Common myeloid progenitor, CD34-positive (primary cell): ENCODE data around the gene COG2.
A peak's percentile ranks its signal among the peaks of the same experiment; 100 is the strongest.

Source experiments
- CTCF ChIA-PET: fragments of 350-600 bp; sonication (Branson Sonifier 250); formaldehyde crosslinking; loops from one replicate; lab custom pipeline; 2021; ENCODE audit warnings: antibody characterized with exemption; lab: Charles Lee
- POLR2A ChIA-PET: fragments of 350-600 bp; sonication (Branson Sonifier 250); formaldehyde crosslinking; loops from one replicate; lab custom pipeline; 2021; ENCODE audit warnings: antibody characterized with exemption; lab: Charles Lee
- DNase-seq, 3 donors: peaks; one replicate each; pipeline versions ENCODE4 v3.0.0 to v3.0.0-alpha.2; 2013
- H3K27ac ChIP-seq, 2 experiments: 1 replicate in 1 of 2; 2 replicates in 1 of 2; pipeline ENCODE4 v1.7.0; 2013; ENCODE audit warnings: inconsistent platforms in 2 of 2, low read length in 2 of 2, mild to moderate bottlenecking in 2 of 2, low read depth in 1 of 2, moderate library complexity in 1 of 2; ENCODE audit not compliant: severe bottlenecking in 2 of 2, insufficient read depth in 1 of 2, poor library complexity in 1 of 2
- H3K27me3 ChIP-seq, 5 experiments: replicated peaks in 2 of 5; 1 replicate in 3 of 5; 2 replicates in 2 of 5; pipeline versions ENCODE4 v1.6.1 to v1.7.0; 2013; ENCODE audit warnings: low read length in 4 of 5, mild to moderate bottlenecking in 2 of 5, moderate library complexity in 2 of 5, inconsistent platforms in 1 of 5; ENCODE audit not compliant: insufficient read depth in 5 of 5, control insufficient read depth in 4 of 5
- H3K36me3 ChIP-seq, 4 experiments: 1 replicate in 2 of 4; 2 replicates in 2 of 4; pipeline versions ENCODE4 v1.6.1 to v1.7.0; 2013; ENCODE audit warnings: low read length in 3 of 4, control low read depth in 1 of 4, mild to moderate bottlenecking in 1 of 4; ENCODE audit not compliant: control insufficient read depth in 4 of 4, insufficient read depth in 4 of 4
- H3K4me1 ChIP-seq, 4 experiments: 1 replicate in 3 of 4; 2 replicates in 1 of 4; pipeline versions ENCODE4 v1.6.1 to v1.7.1; 2013; ENCODE audit warnings: low read length in 3 of 4, mild to moderate bottlenecking in 3 of 4, control low read depth in 1 of 4, inconsistent platforms in 1 of 4, moderate library complexity in 1 of 4; ENCODE audit not compliant: control insufficient read depth in 4 of 4, insufficient read depth in 4 of 4; ENCODE audit errors: control extremely low read depth in 1 of 4
- H3K4me3 ChIP-seq, 7 experiments: 1 replicate in 4 of 7; 2 replicates in 3 of 7; pipeline versions ENCODE4 v1.5.1 to v1.7.0; 2013; ENCODE audit warnings: mild to moderate bottlenecking in 7 of 7, low read length in 6 of 7, moderate library complexity in 6 of 7, inconsistent platforms in 2 of 7, low read depth in 2 of 7, control low read depth in 1 of 7; ENCODE audit not compliant: insufficient read depth in 4 of 7, control insufficient read depth in 1 of 7; ENCODE audit errors: extremely low read depth in 1 of 7
- H3K9me3 ChIP-seq, 5 experiments: 1 replicate in 4 of 5; 2 replicates in 1 of 5; pipeline versions ENCODE4 v1.6.1 to v1.7.1; 2013; ENCODE audit warnings: low read length in 4 of 5, mild to moderate bottlenecking in 2 of 5, inconsistent platforms in 1 of 5, low read depth in 1 of 5, moderate library complexity in 1 of 5; ENCODE audit not compliant: control insufficient read depth in 4 of 5, insufficient read depth in 2 of 5; ENCODE audit errors: control extremely low read depth in 1 of 5
- WGBS: methylation state at CpG from one replicate; pipeline ENCODE4 v1.1.5; 2013; ENCODE audit not compliant: insufficient coverage; 5-methylcytosine and 5-hydroxymethylcytosine counted together

Gene COG2

GRCh38 chr1:230636575-230637148 is 5.6 kb upstream of the COG2 start:
- H3K36me3 ChIP-seq = no peaks in the 10 kb centered on the region
- WGBS = 85% methylated on average over 6 of the region's 7 CpGs
- H3K4me3 ChIP-seq = no peak overlapping the region

GRCh38 chr1:230639714-230640209 is 2.5 kb upstream of the COG2 start:
- H3K4me1 ChIP-seq = peaks cover 14 to 30% (median 25%) of the 10 kb centered on the region in 4 experiments
- 95% methylated on average over 4 of the region's 5 CpGs for WGBS
- CTCF ChIA-PET = no interaction called here

More at GRCh38 chr1:230636575-230637148, 5.6 kb upstream of the COG2 start:
- ChIA-PET POLR2A (interaction anchor here (0.7 kb wide), 1 partner anchor 1122 kb away, joined by 3 read pairs; no protein-coding TSS in a partner anchor), CTCF (no interaction called here)
- H3K27ac ChIP-seq = no peak overlapping the region
- peaks cover 10 to 35% (median 14%) of the 10 kb centered on the region in 5 experiments for H3K27me3 ChIP-seq
- H3K4me1 ChIP-seq = peaks cover under 1 to 7% (median 4%) of the 10 kb centered on the region in 4 experiments
- DNase-seq = no peak
- no peaks in the 10 kb centered on the region for H3K9me3 ChIP-seq

GRCh38 chr1:230641346-230641745 is 935 bp upstream of the COG2 start:
- peaks cover 0 to 6% (median under 1%) of the 10 kb centered on the region in 4 experiments for H3K36me3 ChIP-seq
- CTCF ChIA-PET = interaction anchor here (0.9 to 1.3 kb wide), 3 partner anchors 12 to 22 kb away, joined by 3 read pairs; no protein-coding TSS in a partner anchor
- POLR2A ChIA-PET = no interaction called here
- H3K4me3 ChIP-seq = peak overlapping the region in 6 of 7 experiments; percentile 66 to 96 (median 86)
- H3K4me1 ChIP-seq = peaks cover 14 to 30% (median 25%) of the 10 kb centered on the region in 4 experiments
- WGBS = 32% methylated on average over 5 of the region's 6 CpGs
- H3K9me3 ChIP-seq = no peaks in the 10 kb centered on the region
- no peak overlapping the region for H3K27ac ChIP-seq
- DNase-seq = peak in 1 of 3 donors; percentile 13
- peaks cover 8 to 34% (median 14%) of the 10 kb centered on the region in 5 experiments for H3K27me3 ChIP-seq

More at GRCh38 chr1:230639714-230640209, 2.5 kb upstream of the COG2 start:
- H3K4me3 ChIP-seq = no peak overlapping the region
- POLR2A ChIA-PET = no interaction called here
- H3K27me3 ChIP-seq = peaks cover 8 to 35% (median 14%) of the 10 kb centered on the region in 5 experiments
- DNase-seq = no peak
- no peaks in the 10 kb centered on the region for H3K36me3 ChIP-seq
- H3K27ac ChIP-seq = no peak overlapping the region
- no peaks in the 10 kb centered on the region for H3K9me3 ChIP-seq

- ChIA-PET POLR2A (no interaction called here), CTCF (interaction anchor here (0.6 to 1.3 kb wide), 4 partner anchors 8 to 22 kb away, joined by 3 to 4 read pairs (median 3); no protein-coding TSS in a partner anchor)
- Histone ChIP-seq H3K27me3 (peaks cover 8 to 30% (median 14%) of the 10 kb centered on the region in 5 experiments), H3K36me3 (peaks cover 0 to 9% (median 3%) of the 10 kb centered on the region in 4 experiments), H3K27ac (no peak overlapping the region), H3K4me3 (peak overlapping the region; percentile 66 to 96 (median 89)), H3K4me1 (peaks cover 14 to 31% (median 25%) of the 10 kb centered on the region in 4 experiments), H3K9me3 (no peaks in the 10 kb centered on the region)
- DNase-seq = no peak
- WGBS = 1% methylated on average over 14 of the region's 18 CpGs
Measured at GRCh38 chr1:230641900-230642262, 400 bp upstream of the COG2 start.

GRCh38 chr1:230643908-230644307 is 1.6 kb downstream of the COG2 start:
- WGBS = 80% methylated on average over 1 of the region's 4 CpGs
- H3K36me3 ChIP-seq = peaks cover 0 to 9% (median 3%) of the 10 kb centered on the region in 4 experiments
- CTCF ChIA-PET = no interaction called here
- POLR2A ChIA-PET = interaction anchor here (0.7 kb wide), 1 partner anchor 225 kb away, joined by 3 read pairs; no protein-coding TSS in a partner anchor
- H3K4me1 ChIP-seq = peaks cover 14 to 38% (median 25%) of the 10 kb centered on the region in 4 experiments
- H3K27me3 ChIP-seq = peaks cover 2 to 12% (median 7%) of the 10 kb centered on the region in 5 experiments
- peak overlapping the region in 3 of 7 experiments; percentile 82 to 96 (median 92) for H3K4me3 ChIP-seq
- DNase-seq = peak in 2 of 3 donors; percentile 23 to 36
- no peak overlapping the region for H3K27ac ChIP-seq
- no peaks in the 10 kb centered on the region for H3K9me3 ChIP-seq

GRCh38 chr1:230646710-230647302 is 4.5 kb downstream of the COG2 start:
- no peaks in the 10 kb centered on the region for H3K27me3 ChIP-seq
- WGBS = 100% methylated on average over 3 of the region's 4 CpGs
- no peak for DNase-seq
- H3K27ac ChIP-seq = no peak overlapping the region
- peaks cover 0 to 9% (median 3%) of the 10 kb centered on the region in 4 experiments for H3K36me3 ChIP-seq
- ChIA-PET CTCF (no interaction called here), POLR2A (no interaction called here)
- no peak overlapping the region for H3K4me3 ChIP-seq
- peaks cover 0 to 5% (median under 1%) of the 10 kb centered on the region in 5 experiments for H3K9me3 ChIP-seq
- H3K4me1 ChIP-seq = peaks cover 13 to 32% (median 18%) of the 10 kb centered on the region in 4 experiments
